ENCODE results near the gene PTBP3. TPM values are rescaled to one million over a fixed set of nuclear protein-coding genes. Genes with fewer than 3 reads are reported as not detected.

Gene PTBP3
- total and polyA plus RNA-seq, 2 of the 13 experiments (the other 11 are each of a cell fraction or from before 2014, with no cell fraction given) = 52.8 to 61.1 TPM

GRCh38 chr9:112333639-112334431 lies 416 bp upstream of the PTBP3 start:
- H4K20me1 ChIP-seq (ENCODE audit: insufficient read depth, low read length) = peaks cover 5% of the 10 kb centered on the region
- H3K27me3 ChIP-seq (ENCODE audit: control insufficient read depth in 1 of 2, insufficient read depth in 2 of 2, low read length in 2 of 2) = no peaks in the 10 kb centered on the region
- POLR2A ChIA-PET = interaction anchor here (0.7 to 1.9 kb wide), 15 partner anchors 8 to 221 kb away, joined by 3 to 16 read pairs (median 3); partner anchors contain the start of gene HSDL2
- H3K4me1 ChIP-seq (ENCODE audit: insufficient read depth, low read length) = peaks cover 63% of the 10 kb centered on the region
- no peaks in the 10 kb centered on the region for H3K9me3 ChIP-seq (ENCODE audit: low read length)
- intact Hi-C loops (cut with micrococcal nuclease; ENCODE audit: unreplicated experiment) (loop anchor here (1.0 to 10.0 kb wide), 5 partner anchors 27 to 439 kb away; partner anchors contain the start of genes SUSD1 and UGCG), in situ Hi-C loops (cut with HindIII; ENCODE audit: extremely low pct_ligation_motif_present, low pct_unique_long_range_greater_than_20kb) (no loop called here)
- H3K4me3 ChIP-seq (replicated peaks in 1 of 3; ENCODE audit: insufficient read depth in 1 of 3, low read depth in 2 of 3, low read length in 3 of 3) = peak overlapping the region; percentile 89 to 95 (median 95)
- peak overlapping the region; percentile 94 for H3K9ac ChIP-seq (ENCODE audit: insufficient read depth, low read depth, low read length)
- H3K27ac ChIP-seq (ENCODE audit: extremely low read length, insufficient read depth, low read length) = peak overlapping the region; percentile 97
- peak overlapping the region; percentile 94 for H3K4me2 ChIP-seq (ENCODE audit: low read depth, low read length)
- 0% methylated on average over 23 of the region's 72 CpGs for WGBS (ENCODE audit: low lambda C conversion rate)
- H2AFZ ChIP-seq (ENCODE audit: low read length) = peak overlapping the region; percentile 95
- no peaks in the 10 kb centered on the region for H3K36me3 ChIP-seq (replicated peaks in 1 of 2; ENCODE audit: control insufficient read depth in 1 of 2, insufficient read depth in 2 of 2, low read length in 2 of 2)
- FAIRE-seq (no peak), ATAC-seq (peak; percentile 56), DNase-seq (ENCODE audit: low spot score) (peak; percentile 90)
- CTCF ChIA-PET (ENCODE audit: low intra/inter-chr PET ratio, low total read pairs) = interaction anchor here (1.2 to 1.5 kb wide), 3 partner anchors 28 to 236 kb away, joined by 4 to 6 read pairs (median 4); no protein-coding TSS in a partner anchor
- BruUV-seq (replicated peaks) = TSS peak; percentile 88
- peaks cover 39% of the 10 kb centered on the region for H3K79me2 ChIP-seq (ENCODE audit: insufficient read depth, low read length)
- TF ChIP-seq EP300 (IDR thresholded peaks at IDR 0.05; ENCODE audit: low read depth in 2 of 2, low read length in 2 of 2) (no peak), EP300 (CRISPR knock-in tag; IDR thresholded peaks at IDR 0.05; ENCODE audit: borderline replicate concordance) (0 out of 2 replicates have a peak, but pooled peaks have one; percentile 17), ZNF792 (CRISPR knock-in tag; IDR thresholded peaks at IDR 0.05) (peak; percentile 37; the same call in 1 of the 2 replicates), SOX5 (CRISPR knock-in tag; IDR thresholded peaks at IDR 0.05; ENCODE audit: borderline replicate concordance) (peak; percentile 11; the same call in 1 of the 2 replicates), RARA (CRISPR knock-in tag; IDR thresholded peaks at IDR 0.05) (no peak), ZNF597 (CRISPR knock-in tag; IDR thresholded peaks at IDR 0.05) (no peak), PAWR (CRISPR knock-in tag; IDR thresholded peaks at IDR 0.05; ENCODE audit: borderline replicate concordance) (no peak), PHB2 (IDR thresholded peaks at IDR 0.05; ENCODE audit: partially characterized antibody) (no peak), IRF9 (CRISPR knock-in tag; IDR thresholded peaks at IDR 0.05; ENCODE audit: borderline replicate concordance) (no peak), ZBTB34 (CRISPR knock-in tag; IDR thresholded peaks at IDR 0.05) (no peak), TFDP1 (CRISPR knock-in tag; IDR thresholded peaks at IDR 0.05; ENCODE audit: borderline replicate concordance) (peak; percentile 57; the same call in 1 of the 2 replicates), PRDM15 (CRISPR knock-in tag; IDR thresholded peaks at IDR 0.05) (no peak), AKAP8 (CRISPR knock-in tag; IDR thresholded peaks at IDR 0.05) (no peak), ISL2 (CRISPR knock-in tag; IDR thresholded peaks at IDR 0.05) (no peak; the same call in 1 of the 2 replicates)
